ENCODE data around the gene LINC00632.

The LINC00632 gene

DNA sequence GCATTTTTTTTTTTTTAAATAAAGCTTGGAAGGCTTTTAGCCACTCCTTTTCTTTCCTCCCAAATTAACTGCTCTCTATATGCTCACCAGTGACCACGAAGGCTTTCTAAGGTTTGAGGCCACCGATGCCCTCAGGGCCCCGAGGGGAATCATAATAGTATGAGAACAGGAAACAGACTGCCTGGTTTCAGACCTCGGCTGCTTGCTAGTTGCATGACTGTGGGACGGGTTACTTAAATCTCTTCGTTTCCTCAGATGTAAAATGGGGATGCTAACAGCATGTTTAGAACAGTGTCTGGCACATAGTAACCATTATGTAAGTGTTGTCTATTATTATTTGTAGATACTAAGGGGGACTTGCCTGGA lies 3.6 kb downstream of the LINC00632 start:
- no peak for TF ChIP-seq EZH2phosphoT487 (IDR thresholded peaks at IDR 0.05; ENCODE audit: borderline replicate concordance, low read length)
- TF ChIP-seq, protein P1, sequence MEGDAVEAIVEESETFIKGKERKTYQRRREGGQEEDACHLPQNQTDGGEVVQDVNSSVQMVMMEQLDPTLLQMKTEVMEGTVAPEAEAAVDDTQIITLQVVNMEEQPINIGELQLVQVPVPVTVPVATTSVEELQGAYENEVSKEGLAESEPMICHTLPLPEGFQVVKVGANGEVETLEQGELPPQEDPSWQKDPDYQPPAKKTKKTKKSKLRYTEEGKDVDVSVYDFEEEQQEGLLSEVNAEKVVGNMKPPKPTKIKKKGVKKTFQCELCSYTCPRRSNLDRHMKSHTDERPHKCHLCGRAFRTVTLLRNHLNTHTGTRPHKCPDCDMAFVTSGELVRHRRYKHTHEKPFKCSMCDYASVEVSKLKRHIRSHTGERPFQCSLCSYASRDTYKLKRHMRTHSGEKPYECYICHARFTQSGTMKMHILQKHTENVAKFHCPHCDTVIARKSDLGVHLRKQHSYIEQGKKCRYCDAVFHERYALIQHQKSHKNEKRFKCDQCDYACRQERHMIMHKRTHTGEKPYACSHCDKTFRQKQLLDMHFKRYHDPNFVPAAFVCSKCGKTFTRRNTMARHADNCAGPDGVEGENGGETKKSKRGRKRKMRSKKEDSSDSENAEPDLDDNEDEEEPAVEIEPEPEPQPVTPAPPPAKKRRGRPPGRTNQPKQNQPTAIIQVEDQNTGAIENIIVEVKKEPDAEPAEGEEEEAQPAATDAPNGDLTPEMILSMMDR (IDR thresholded peaks at IDR 0.05; ENCODE audit: low read depth, low read length, poor library complexity, severe bottlenecking) = no peak
- H3F3A ChIP-seq (ENCODE audit: control insufficient read depth, insufficient read depth) = no peaks in the 10 kb centered on the region

DNA sequence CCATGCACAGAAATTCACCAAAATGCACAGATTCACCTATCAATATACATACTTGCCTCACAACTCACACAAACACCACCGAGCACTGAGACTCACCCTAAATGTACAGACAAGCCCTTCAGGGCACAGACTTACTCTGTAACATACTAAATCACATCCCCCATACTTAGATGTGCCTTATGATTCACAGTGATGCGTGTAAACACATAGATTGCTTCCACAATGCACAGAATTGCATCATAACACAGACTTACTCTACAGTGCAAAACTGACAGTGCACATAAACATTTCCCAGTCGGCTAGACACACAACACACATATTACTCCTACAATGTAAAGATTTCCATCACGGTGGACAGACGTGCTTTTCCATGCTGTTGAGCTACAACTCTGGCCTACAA lies 6.2 kb downstream of the LINC00632 start:
- Histone ChIP-seq H3K9me3 (ENCODE audit: control insufficient read depth, insufficient read depth, low read length) (no peaks in the 10 kb centered on the region), H3K79me2 (ENCODE audit: control insufficient read depth, low read length) (no peaks in the 10 kb centered on the region), H3K4me2 (ENCODE audit: low read length) (no peak overlapping the region), H3K9me2 (replicated peaks; ENCODE audit: control insufficient read depth, low read length) (no peaks in the 10 kb centered on the region), H3K27me3 (ENCODE audit: control insufficient read depth, low read length) (no peaks in the 10 kb centered on the region), H4K20me1 (ENCODE audit: control insufficient read depth, insufficient read depth, low read depth, low read length) (no peaks in the 10 kb centered on the region), H3K27ac (ENCODE audit: low read depth, low read length) (no peak overlapping the region), H3F3A (ENCODE audit: control insufficient read depth, insufficient read depth) (no peaks in the 10 kb centered on the region), H3K4me3 (ENCODE audit: low read length) (no peak overlapping the region), H3K36me3 (ENCODE audit: control insufficient read depth, low read length) (no peaks in the 10 kb centered on the region), H3K4me1 (ENCODE audit: control insufficient read depth, low read length) (no peaks in the 10 kb centered on the region)
- TF ChIP-seq, protein P1 (IDR thresholded peaks at IDR 0.05; ENCODE audit: low read depth, low read length, poor library complexity, severe bottlenecking) = no peak
- no peak for TF ChIP-seq EZH2phosphoT487 (IDR thresholded peaks at IDR 0.05; ENCODE audit: borderline replicate concordance, low read length)

More for the DNA sequence above, 3.6 kb downstream of the LINC00632 start:
- Histone ChIP-seq H4K20me1 (ENCODE audit: control insufficient read depth, insufficient read depth, low read depth, low read length) (no peaks in the 10 kb centered on the region), H3K4me2 (ENCODE audit: low read length) (no peak overlapping the region), H3K79me2 (ENCODE audit: control insufficient read depth, low read length) (no peaks in the 10 kb centered on the region), H3K4me3 (ENCODE audit: low read length) (no peak overlapping the region), H3K36me3 (ENCODE audit: control insufficient read depth, low read length) (no peaks in the 10 kb centered on the region), H3K27ac (ENCODE audit: low read depth, low read length) (no peak overlapping the region), H3K4me1 (ENCODE audit: control insufficient read depth, low read length) (no peaks in the 10 kb centered on the region), H3K9me3 (ENCODE audit: control insufficient read depth, insufficient read depth, low read length) (no peaks in the 10 kb centered on the region), H3K27me3 (ENCODE audit: control insufficient read depth, low read length) (no peaks in the 10 kb centered on the region), H3K9me2 (replicated peaks; ENCODE audit: control insufficient read depth, low read length) (no peaks in the 10 kb centered on the region)

DNA sequence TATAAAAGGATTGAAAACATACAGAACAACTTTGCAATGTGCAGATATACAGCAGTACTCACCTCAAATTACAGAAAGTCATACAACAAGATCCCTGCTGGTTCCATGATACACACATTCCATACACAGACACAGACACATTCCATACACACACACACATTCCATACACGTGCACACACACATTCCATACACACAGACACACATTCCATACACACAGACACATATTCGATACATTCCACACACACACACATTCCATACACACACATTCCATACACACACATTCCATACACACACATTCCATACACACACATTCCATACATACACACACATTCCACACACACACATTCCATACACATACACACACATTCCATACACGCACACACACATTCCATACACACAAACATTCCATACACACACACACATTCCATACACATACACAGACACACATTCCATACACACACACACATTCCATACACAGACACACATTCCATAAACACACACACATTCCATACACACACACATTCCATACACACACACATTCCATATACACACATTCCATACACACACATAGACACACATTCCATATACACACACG lies 13.7 kb downstream of the LINC00632 start:
- Histone ChIP-seq H3K4me2 (ENCODE audit: low read length) (no peak overlapping the region), H4K20me1 (ENCODE audit: control insufficient read depth, insufficient read depth, low read depth, low read length) (no peaks in the 10 kb centered on the region), H3K4me1 (ENCODE audit: control insufficient read depth, low read length) (no peaks in the 10 kb centered on the region), H3K27ac (ENCODE audit: low read depth, low read length) (no peak overlapping the region), H3K79me2 (ENCODE audit: control insufficient read depth, low read length) (no peaks in the 10 kb centered on the region), H3K36me3 (ENCODE audit: control insufficient read depth, low read length) (no peaks in the 10 kb centered on the region), H3K9me2 (replicated peaks; ENCODE audit: control insufficient read depth, low read length) (no peaks in the 10 kb centered on the region), H3F3A (ENCODE audit: control insufficient read depth, insufficient read depth) (no peaks in the 10 kb centered on the region), H3K27me3 (ENCODE audit: control insufficient read depth, low read length) (no peaks in the 10 kb centered on the region), H3K4me3 (ENCODE audit: low read length) (no peak overlapping the region), H3K9me3 (ENCODE audit: control insufficient read depth, insufficient read depth, low read length) (no peaks in the 10 kb centered on the region; the same call in 1 of the 2 replicates)
- TF ChIP-seq EZH2phosphoT487 (IDR thresholded peaks at IDR 0.05; ENCODE audit: borderline replicate concordance, low read length) = no peak
- TF ChIP-seq, protein P1 (IDR thresholded peaks at IDR 0.05; ENCODE audit: low read depth, low read length, poor library complexity, severe bottlenecking) = no peak
